ENCODE data around the gene MFN2. TPM values are rescaled to one million over a fixed set of nuclear protein-coding genes. Genes with fewer than 3 reads are reported as not detected.
A peak's percentile ranks its signal among the peaks of the same experiment; 100 is the strongest.

MFN2 gene
- total RNA-seq, 1 experiment from 2014 or later = 73.9 TPM

DNA sequence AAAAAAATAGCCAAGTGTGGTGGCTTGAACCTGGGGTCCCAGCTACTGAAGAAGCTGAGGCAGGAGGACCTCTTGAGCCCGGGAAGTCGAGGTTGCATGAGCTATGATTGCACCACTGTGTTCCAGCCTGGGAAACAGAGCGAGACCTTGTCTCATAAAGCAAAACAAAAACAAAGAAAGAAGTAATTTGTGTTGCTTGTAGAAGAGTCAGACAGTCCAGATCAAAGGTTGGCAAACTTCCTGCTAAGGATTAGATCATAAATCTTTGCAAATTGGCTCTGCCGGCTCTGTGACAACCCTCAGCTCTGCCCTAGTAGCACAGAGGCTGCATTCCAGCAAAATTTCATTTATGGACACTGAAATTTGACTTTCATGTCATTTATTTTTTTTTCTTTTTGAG lies 19.0 kb upstream of the MFN2 start:
- no peak overlapping the region for H3K27ac Mint-ChIP-seq (ENCODE audit: unreplicated experiment)
- ChIA-PET POLR2A (interaction anchor here (0.5 to 0.6 kb wide), 2 partner anchors 42 to 53 kb away, joined by 3 read pairs; no protein-coding TSS in a partner anchor), CTCF (no interaction called here)
- no peak for DNase-seq
- H3K4me1 Mint-ChIP-seq (ENCODE audit: low read depth, unreplicated experiment) = no peaks in the 10 kb centered on the region
- no peaks in the 10 kb centered on the region for H3K36me3 ChIP-seq (ENCODE audit: control insufficient read depth, insufficient read depth, low read length)
- no peaks in the 10 kb centered on the region for H3K27me3 ChIP-seq (replicated peaks; ENCODE audit: control insufficient read depth, insufficient read depth, low read length)
- no peaks in the 10 kb centered on the region for H3K27me3 Mint-ChIP-seq (ENCODE audit: insufficient read depth, unreplicated experiment)
- H3K9me3 Mint-ChIP-seq (ENCODE audit: unreplicated experiment) = no peaks in the 10 kb centered on the region
- intact Hi-C loops (cut with micrococcal nuclease; ENCODE audit: unreplicated experiment) = no loop called here
- H3K9me3 ChIP-seq = no peaks in the 10 kb centered on the region
- no peak overlapping the region for H3K4me3 Mint-ChIP-seq (ENCODE audit: unreplicated experiment)
- H3K36me3 Mint-ChIP-seq (ENCODE audit: insufficient read depth, unreplicated experiment) = peaks cover 31% of the 10 kb centered on the region
- no peaks in the 10 kb centered on the region for H3K4me1 ChIP-seq
- BruUV-seq (replicated peaks) = no TSS peak
- TF ChIP-seq, protein P1, sequence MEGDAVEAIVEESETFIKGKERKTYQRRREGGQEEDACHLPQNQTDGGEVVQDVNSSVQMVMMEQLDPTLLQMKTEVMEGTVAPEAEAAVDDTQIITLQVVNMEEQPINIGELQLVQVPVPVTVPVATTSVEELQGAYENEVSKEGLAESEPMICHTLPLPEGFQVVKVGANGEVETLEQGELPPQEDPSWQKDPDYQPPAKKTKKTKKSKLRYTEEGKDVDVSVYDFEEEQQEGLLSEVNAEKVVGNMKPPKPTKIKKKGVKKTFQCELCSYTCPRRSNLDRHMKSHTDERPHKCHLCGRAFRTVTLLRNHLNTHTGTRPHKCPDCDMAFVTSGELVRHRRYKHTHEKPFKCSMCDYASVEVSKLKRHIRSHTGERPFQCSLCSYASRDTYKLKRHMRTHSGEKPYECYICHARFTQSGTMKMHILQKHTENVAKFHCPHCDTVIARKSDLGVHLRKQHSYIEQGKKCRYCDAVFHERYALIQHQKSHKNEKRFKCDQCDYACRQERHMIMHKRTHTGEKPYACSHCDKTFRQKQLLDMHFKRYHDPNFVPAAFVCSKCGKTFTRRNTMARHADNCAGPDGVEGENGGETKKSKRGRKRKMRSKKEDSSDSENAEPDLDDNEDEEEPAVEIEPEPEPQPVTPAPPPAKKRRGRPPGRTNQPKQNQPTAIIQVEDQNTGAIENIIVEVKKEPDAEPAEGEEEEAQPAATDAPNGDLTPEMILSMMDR (IDR thresholded peaks at IDR 0.05; ENCODE audit: insufficient read depth in 1 of 2, low read depth in 1 of 2, low read length in 1 of 2, severe bottlenecking in 1 of 2, unreplicated experiment in 1 of 2) = no peak
- no peak overlapping the region for H3K4me3 ChIP-seq (ENCODE audit: low read depth, low read length)

DNA sequence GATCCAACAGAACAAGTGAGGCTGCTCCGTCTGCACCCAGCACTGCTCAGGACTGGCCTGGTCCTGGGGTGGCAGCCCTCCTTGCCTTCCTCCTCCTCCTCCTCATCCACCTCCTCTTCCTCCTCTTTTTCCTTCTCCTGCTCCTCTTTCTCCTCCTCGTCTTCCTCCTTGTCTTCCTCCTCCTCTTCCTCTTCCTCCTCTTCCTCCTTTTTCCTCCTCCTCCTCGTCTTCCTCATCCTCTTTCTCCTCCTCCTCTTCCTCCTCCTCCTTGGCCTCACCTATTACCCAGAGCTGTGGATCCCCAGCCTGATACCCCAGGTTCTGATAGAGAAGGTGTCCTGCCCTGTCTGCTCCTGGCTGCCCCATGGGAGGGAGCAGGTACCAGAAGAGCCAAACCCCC lies 16.6 kb upstream of the MFN2 start:
- ChIA-PET CTCF (no interaction called here), POLR2A (no interaction called here)
- H3K36me3 Mint-ChIP-seq (ENCODE audit: insufficient read depth, unreplicated experiment) = peaks cover 29% of the 10 kb centered on the region
- no peaks in the 10 kb centered on the region for H3K9me3 Mint-ChIP-seq (ENCODE audit: unreplicated experiment)
- H3K4me3 Mint-ChIP-seq (ENCODE audit: unreplicated experiment) = no peak overlapping the region
- Histone ChIP-seq H3K4me3 (ENCODE audit: low read depth, low read length) (no peak overlapping the region), H3K4me1 (no peaks in the 10 kb centered on the region), H3K36me3 (ENCODE audit: control insufficient read depth, insufficient read depth, low read length) (no peaks in the 10 kb centered on the region), H3K27me3 (replicated peaks; ENCODE audit: control insufficient read depth, insufficient read depth, low read length) (no peaks in the 10 kb centered on the region), H3K9me3 (no peaks in the 10 kb centered on the region)
- TF ChIP-seq, protein P1 (IDR thresholded peaks at IDR 0.05; ENCODE audit: insufficient read depth in 1 of 2, low read depth in 1 of 2, low read length in 1 of 2, severe bottlenecking in 1 of 2, unreplicated experiment in 1 of 2) = no peak
- intact Hi-C loops (cut with micrococcal nuclease; ENCODE audit: unreplicated experiment) = no loop called here
- H3K27ac Mint-ChIP-seq (ENCODE audit: unreplicated experiment) = no peak overlapping the region
- H3K27me3 Mint-ChIP-seq (ENCODE audit: insufficient read depth, unreplicated experiment) = no peaks in the 10 kb centered on the region
- BruUV-seq (replicated peaks) = no TSS peak
- peaks cover 6% of the 10 kb centered on the region for H3K4me1 Mint-ChIP-seq (ENCODE audit: low read depth, unreplicated experiment)
- no peak for DNase-seq

GRCh38 chr1:11964656-11965055 lies 15.6 kb upstream of the MFN2 start:
- ChIA-PET POLR2A (interaction anchor here (0.7 kb wide), 1 partner anchor 55 kb away, joined by 6 read pairs; no protein-coding TSS in a partner anchor), CTCF (no interaction called here)
- Mint-ChIP-seq H3K27me3 (ENCODE audit: insufficient read depth, unreplicated experiment) (no peaks in the 10 kb centered on the region), H3K36me3 (ENCODE audit: insufficient read depth, unreplicated experiment) (peaks cover 28% of the 10 kb centered on the region), H3K4me3 (ENCODE audit: unreplicated experiment) (no peak overlapping the region), H3K9me3 (ENCODE audit: unreplicated experiment) (no peaks in the 10 kb centered on the region), H3K4me1 (ENCODE audit: low read depth, unreplicated experiment) (peaks cover 6% of the 10 kb centered on the region), H3K27ac (ENCODE audit: unreplicated experiment) (peak overlapping the region; percentile 24)
- Histone ChIP-seq H3K9me3 (no peaks in the 10 kb centered on the region), H3K27me3 (replicated peaks; ENCODE audit: control insufficient read depth, insufficient read depth, low read length) (no peaks in the 10 kb centered on the region), H3K4me1 (peaks cover 6% of the 10 kb centered on the region), H3K4me3 (ENCODE audit: low read depth, low read length) (no peak overlapping the region), H3K36me3 (ENCODE audit: control insufficient read depth, insufficient read depth, low read length) (no peaks in the 10 kb centered on the region; the same call in 1 of the 2 replicates)
- BruUV-seq (replicated peaks) = no TSS peak
- intact Hi-C loops (cut with micrococcal nuclease; ENCODE audit: unreplicated experiment) = loop anchor here (5.0 kb wide), 1 partner anchor 37 kb away; the partner anchor contains the start of gene KIAA2013
- DNase-seq = no peak
- TF ChIP-seq, protein P1 (IDR thresholded peaks at IDR 0.05; ENCODE audit: insufficient read depth in 1 of 2, low read depth in 1 of 2, low read length in 1 of 2, severe bottlenecking in 1 of 2, unreplicated experiment in 1 of 2) = no peak

Data from Caco-2 (cell line).